GM23338 (cell line): ENCODE results near the gene HSPD1. TPM values are rescaled to one million over a fixed set of nuclear protein-coding genes. Genes with fewer than 3 reads are reported as not detected.

Experiments
- ATAC-seq: fragments of 200-7000 bp; cut with Tn5 transposase; 3 replicates; pipeline ENCODE4 v1.9.1; 2020
- DNase-seq: peaks from one replicate; pipeline ENCODE4 v3.0.0-alpha.2; 2015; ENCODE audit warnings: low spot score
- H2AFZ ChIP-seq: fragments of 200-600 bp; sonication (generic); 2 replicates; pipeline ENCODE4 v1.8.0; 2016; ENCODE audit warnings: antibody characterized with exemption, mild to moderate bottlenecking, moderate library complexity
- H3F3A ChIP-seq: fragments of 200-600 bp; sonication (generic); replicated peaks from 2 replicates; pipeline ENCODE4 v1.8.0; 2017; ENCODE audit warnings: antibody characterized with exemption, mixed run types, low read depth
- H3K27ac ChIP-seq: fragments of 200-600 bp; sonication (generic); 2 replicates; pipeline ENCODE4 v1.6.1; 2016; ENCODE audit warnings: low read depth
- H3K27me3 ChIP-seq: fragments of 200-600 bp; sonication (generic); 2 replicates; pipeline ENCODE4 v1.8.0; 2016; ENCODE audit warnings: mild to moderate bottlenecking, mixed run types, moderate library complexity; ENCODE audit not compliant: insufficient read depth
- H3K36me3 ChIP-seq: fragments of 200-600 bp; sonication (generic); 2 replicates; pipeline ENCODE4 v1.8.0; 2016; ENCODE audit warnings: mild to moderate bottlenecking; ENCODE audit not compliant: insufficient read depth
- H3K4me1 ChIP-seq: fragments of 200-600 bp; sonication (generic); 2 replicates; pipeline ENCODE4 v1.8.0; 2016; ENCODE audit warnings: mild to moderate bottlenecking, moderate library complexity; ENCODE audit not compliant: insufficient read depth
- H3K4me2 ChIP-seq: fragments of 200-600 bp; sonication (generic); 2 replicates; pipeline ENCODE4 v1.7.1; 2017; ENCODE audit warnings: mixed run types
- H3K4me3 ChIP-seq: fragments of 200-600 bp; sonication (generic); 2 replicates; pipeline ENCODE4 v1.6.1; 2016; ENCODE audit warnings: mixed run types
- H3K79me2 ChIP-seq: fragments of 200-600 bp; sonication (generic); replicated peaks from 2 replicates; pipeline ENCODE4 v1.8.0; 2017; ENCODE audit warnings: mild to moderate bottlenecking; ENCODE audit not compliant: insufficient read depth
- H3K9me2 ChIP-seq: fragments of 200-600 bp; sonication (generic); 2 replicates; pipeline ENCODE4 v1.8.0; 2017; ENCODE audit not compliant: insufficient read depth
- H4K20me1 ChIP-seq: fragments of 200-600 bp; sonication (generic); replicated peaks from 2 replicates; pipeline ENCODE4 v1.8.0; 2017; ENCODE audit warnings: mild to moderate bottlenecking; ENCODE audit not compliant: insufficient read depth
- H3K27ac Mint-ChIP-seq: 2 replicates; pipeline ENCODE4 v1.8.0; 2020; ENCODE audit warnings: inconsistent platforms, mild to moderate bottlenecking, moderate library complexity, mixed read lengths
- H3K27me3 Mint-ChIP-seq: 3 replicates; pipeline ENCODE4 v1.8.0; 2022; ENCODE audit warnings: low read depth, mild to moderate bottlenecking, moderate library complexity, mixed read lengths, inconsistent platforms; ENCODE audit not compliant: insufficient read depth, poor library complexity
- H3K36me3 Mint-ChIP-seq: 3 replicates; pipeline ENCODE4 v1.8.0; 2021; ENCODE audit warnings: low read depth, mild to moderate bottlenecking, inconsistent platforms, moderate library complexity, mixed read lengths
- H3K4me1 Mint-ChIP-seq: 3 replicates; pipeline ENCODE4 v1.8.0; 2020; ENCODE audit warnings: mild to moderate bottlenecking, inconsistent platforms, mixed read lengths
- H3K4me3 Mint-ChIP-seq: 3 replicates; pipeline ENCODE4 v1.8.0; 2021; ENCODE audit warnings: moderate library complexity, mild to moderate bottlenecking, inconsistent platforms, mixed read lengths
- H3K9me3 Mint-ChIP-seq: 3 replicates; pipeline ENCODE4 v1.8.0; 2020; ENCODE audit warnings: moderate library complexity, mild to moderate bottlenecking, inconsistent platforms, mixed read lengths
- CREB1 ChIP-seq: fragments of 250-450 bp; sonication (Bioruptor Pico); IDR thresholded peaks from 2 replicates; pipeline ENCODE4 v1.5.0; 2020; ENCODE audit warnings: low read depth, mild to moderate bottlenecking, moderate library complexity
- CTCF ChIP-seq, 2 experiments: fragments of 200-600 bp in 1 of 2; sonication (generic) in 1 of 2; conservative IDR thresholded peaks; 2 replicates each; pipeline versions ENCODE4 v1.5.1 to v1.6.1; 2016 to 2017; ENCODE audit warnings: antibody characterized with exemption in 2 of 2, low read depth in 2 of 2, mild to moderate bottlenecking in 2 of 2, moderate library complexity in 1 of 2
- EZH2 ChIP-seq: fragments of 200-600 bp; sonication (generic); IDR thresholded peaks from one replicate; pipeline ENCODE4 v1.8.0; 2017; ENCODE audit warnings: antibody characterized with exemption, mild to moderate bottlenecking, low read depth; ENCODE audit not compliant: unreplicated experiment
- JUNB ChIP-seq: IDR thresholded peaks from one replicate; pipeline ENCODE4 v1.6.1; 2016; ENCODE audit warnings: antibody characterized with exemption; ENCODE audit not compliant: unreplicated experiment
- REST ChIP-seq: IDR thresholded peaks from one replicate; pipeline ENCODE4 v1.6.1; 2018; ENCODE audit warnings: antibody characterized with exemption; ENCODE audit not compliant: unreplicated experiment
- ZNF114 ChIP-seq: fragments of 250-450 bp; sonication (Bioruptor Pico); IDR thresholded peaks from 2 replicates; pipeline ENCODE4 v1.5.0; 2020; ENCODE audit warnings: mild to moderate bottlenecking, moderate library complexity
- ZNF331 ChIP-seq: fragments of 250-450 bp; sonication (Bioruptor Pico); IDR thresholded peaks from 2 replicates; pipeline ENCODE4 v1.5.0; 2020; ENCODE audit warnings: low read depth, mild to moderate bottlenecking, moderate library complexity
- ZNF462 ChIP-seq: fragments of 250-450 bp; sonication (Bioruptor Pico); IDR thresholded peaks from 2 replicates; pipeline ENCODE4 v1.5.0; 2020; ENCODE audit warnings: mild to moderate bottlenecking, moderate library complexity
- polyA plus RNA-seq: library from polyadenylated mRNA; unstranded; fragments of >200 nt; fragmentation: Nextera tagmentation; extraction: Ambion mirVana; gene quantifications from 2 replicates; pipeline ENCODE4 v1.2.1, GENCODE V29; 2016
- total RNA-seq: library from RNA; depleted of rRNA; stranded (reverse); fragments of >200 nt; shearing (Covaris generic); gene quantifications from 2 replicates; pipeline ENCODE4 v1.2.3, GENCODE V29; 2014

The HSPD1 gene
- total and polyA plus RNA-seq, 2 experiments from 2014 or later, result 880 to 1,188 TPM

GRCh38 chr2:197464175-197464574, 35.5 kb downstream of the HSPD1 start (continued):
- TF ChIP-seq ZNF462 (no peak), ZNF114 (CRISPR knock-in tag) (no peak), EZH2 (no peak), CREB1 (CRISPR knock-in tag) (no peak)

- Histone ChIP-seq H3K4me2 (no peak overlapping the region), H3K36me3 (peaks cover 18% of the 10 kb centered on the region), H3K27me3 (no peaks in the 10 kb centered on the region), H3K4me3 (no peak overlapping the region), H3K4me1 (no peaks in the 10 kb centered on the region), H3K9me2 (no peaks in the 10 kb centered on the region), H2AFZ (no peak overlapping the region), H4K20me1 (peaks cover 13% of the 10 kb centered on the region), H3K27ac (no peak overlapping the region), H3K79me2 (peaks cover 39% of the 10 kb centered on the region), H3F3A (no peaks in the 10 kb centered on the region)
- Mint-ChIP-seq H3K4me3 (no peak overlapping the region), H3K9me3 (no peaks in the 10 kb centered on the region), H3K36me3 (peaks cover 10% of the 10 kb centered on the region), H3K4me1 (no peaks in the 10 kb centered on the region), H3K27ac (no peak overlapping the region; the same call in 1 of the 2 replicates), H3K27me3 (no peaks in the 10 kb centered on the region)
- ATAC-seq (no peak), DNase-seq (no peak)
- no peak for TF ChIP-seq ZNF331 (CRISPR knock-in tag)
- no peak for TF ChIP-seq JUNB
- no peak for TF ChIP-seq REST
- TF ChIP-seq EZH2, result no peak
- TF ChIP-seq CTCF (conservative IDR thresholded peaks at IDR 0.05; ENCODE audit: low read depth in 2 of 2), result no peak
- TF ChIP-seq CREB1 (CRISPR knock-in tag), result no peak
These were observed 38.6 kb downstream of the HSPD1 start for GRCh38 chr2:197461057-197461456.
